Measurements from ENCODE around the gene PDGFA. TPM values are rescaled to one million over a fixed set of nuclear protein-coding genes. Genes with fewer than 3 reads are reported as not detected.

Gene PDGFA
- 10 to 100 TPM; 13.9 to 30.4 (median 19.2) TPM for total RNA-seq
- polyA plus RNA-seq, result 10 to 100 TPM in 2 of 3 donors, 1 to 10 TPM in 1; 9.1 to 24.4 (median 15.3) TPM
- long read RNA-seq, donor 1, partial matches to known transcripts, result 2 of 8 reads
- long read RNA-seq, donor 1, other reads (novel, unspliced or antisense), result 2 of 8 reads
- long read RNA-seq, donor 2, transcript PDGFA-203 (6 exons, 2,305 nt), result major isoform, 7 of 10 reads
- long read RNA-seq, donor 2, partial matches to known transcripts, result 0 of 10 reads
- long read RNA-seq, donor 2, other reads (novel, unspliced or antisense), result 3 of 10 reads

GRCh38 chr7:519484-520390 is at the start of gene PDGFA:
PDGFA (minus strand) TSS chr7:519846; CDS start chr7:519001, 845 bp downstream.
- intact Hi-C loops (cut with DNase I), result loop anchor here (2.0 to 5.0 kb wide), 6 partner anchors 47 to 213 kb away; partner anchors contain the start of genes DNAAF5 (in 1 of the 2) and PRKAR1B (in 1 of the 2)
- Histone ChIP-seq H3K4me1 (peaks cover 29% of the 10 kb centered on the region), H3K36me3 (ENCODE audit: insufficient read depth in 1 of 2, low read depth in 1 of 2) (no peaks in the 10 kb centered on the region), H3K27ac (peak within 1 kb of the TSS; percentile 92), H3K4me3 (peak within 1 kb of the TSS; percentile 94), H3K27me3 (ENCODE audit: insufficient read depth in 3 of 3, low read length in 2 of 3) (peaks cover 0 to 8% (median 2%) of the 10 kb centered on the region in 3 donors), H3K9me3 (no peaks in the 10 kb centered on the region)
- TF ChIP-seq CTCF (IDR thresholded peaks at IDR 0.05), result peak; percentile 32
- DNase-seq, result peak; percentile 71 to 81
- 0 to 1% (median 0%) methylated on average over 36 to 131 of the region's 132 CpGs for WGBS, 3 donors
- peak; percentile 50 to 63 (median 54) for ATAC-seq

- Histone ChIP-seq H3K36me3 (ENCODE audit: insufficient read depth in 1 of 2, low read depth in 1 of 2) (no peaks in the 10 kb centered on the region), H3K27ac (peak overlapping the region; percentile 30), H3K9me3 (no peaks in the 10 kb centered on the region), H3K4me3 (no peak overlapping the region), H3K27me3 (ENCODE audit: insufficient read depth in 3 of 3, low read length in 2 of 3) (peaks cover 0 to 44% (median 8%) of the 10 kb centered on the region in 3 donors), H3K4me1 (peaks cover 7% of the 10 kb centered on the region)
- DNase-seq, result peak in 1 of 2 donors; percentile 50
- ATAC-seq, result peak; percentile 37 to 53 (median 51)
- no peak for TF ChIP-seq CTCF (IDR thresholded peaks at IDR 0.05)
- WGBS, 3 donors, result 12 to 15% (median 12%) methylated on average over 33 of the region's 33 CpGs
- intact Hi-C loops (cut with DNase I), result loop anchor here in 1 of 2 donors (10.0 kb wide), 1 partner anchor 223 kb away; no protein-coding TSS in a partner anchor
These were observed 48.6 kb upstream of the PDGFA start for GRCh38 chr7:568031-568951.

- ATAC-seq (no peak), DNase-seq (no peak)
- Histone ChIP-seq H3K9me3 (no peaks in the 10 kb centered on the region), H3K36me3 (ENCODE audit: insufficient read depth in 1 of 2, low read depth in 1 of 2) (no peaks in the 10 kb centered on the region), H3K4me3 (no peak overlapping the region), H3K27ac (no peak overlapping the region), H3K4me1 (peaks cover 7% of the 10 kb centered on the region), H3K27me3 (ENCODE audit: insufficient read depth in 3 of 3, low read length in 2 of 3) (peaks cover 0 to 35% (median 4%) of the 10 kb centered on the region in 3 donors)
- no peak for TF ChIP-seq CTCF (IDR thresholded peaks at IDR 0.05)
- intact Hi-C loops (cut with DNase I), result loop anchor here in 1 of 2 donors (10.0 kb wide), 1 partner anchor 223 kb away; no protein-coding TSS in a partner anchor
- 97 to 100% (median 98%) methylated on average over 2 of the region's 3 CpGs for WGBS, 3 donors
These were observed 47.7 kb upstream of the PDGFA start for GRCh38 chr7:567305-567883.

- Histone ChIP-seq H3K4me1 (peaks cover 5% of the 10 kb centered on the region), H3K36me3 (ENCODE audit: insufficient read depth in 1 of 2, low read depth in 1 of 2) (no peaks in the 10 kb centered on the region), H3K27me3 (ENCODE audit: insufficient read depth in 3 of 3, low read length in 2 of 3) (peaks cover 0 to 27% (median 3%) of the 10 kb centered on the region in 3 donors), H3K9me3 (no peaks in the 10 kb centered on the region), H3K4me3 (no peak overlapping the region), H3K27ac (no peak overlapping the region)
- intact Hi-C loops (cut with DNase I), result loop anchor here in 1 of 2 donors (10.0 kb wide), 1 partner anchor 221 kb away; no protein-coding TSS in a partner anchor
- DNase-seq (no peak), ATAC-seq (no peak)
- 94 to 95% (median 95%) methylated on average over 1 of the region's 1 CpG for WGBS, 3 donors
- TF ChIP-seq CTCF (IDR thresholded peaks at IDR 0.05), result no peak
These were observed 46.5 kb upstream of the PDGFA start for GRCh38 chr7:566100-566499.
